ENCODE measurements around the gene SLC27A4.

SLC27A4 gene

GRCh38 chr9:128365525-128365924 lies 25.2 kb downstream of the SLC27A4 start:
- DNase-seq (ENCODE audit: low read depth) = no peak

- DNase-seq (ENCODE audit: low read depth) = no peak
Measured at GRCh38 chr9:128369024-128369706, 28.8 kb downstream of the SLC27A4 start.

- no peak for DNase-seq (ENCODE audit: low read depth)
Measured at GRCh38 chr9:128370367-128370751, 30.0 kb downstream of the SLC27A4 start.

- peak; percentile 95 for DNase-seq (ENCODE audit: low read depth)
Measured at GRCh38 chr9:128370752-128371629, 30.7 kb downstream of the SLC27A4 start, which contains the start of gene URM1. TSS of gene URM1 (plus strand) at chr9:128371374. CDS start at chr9:128371381, 7 bp downstream.

- DNase-seq (ENCODE audit: low read depth) = no peak
Measured at GRCh38 chr9:128371630-128372117, 31.3 kb downstream of the SLC27A4 start.

GRCh38 chr9:128372188-128372641 lies 31.9 kb downstream of the SLC27A4 start:
- peak; percentile 46 for DNase-seq (ENCODE audit: low read depth)

GRCh38 chr9:128372784-128373183 lies 32.5 kb downstream of the SLC27A4 start:
- DNase-seq (ENCODE audit: low read depth) = no peak

- no peak for DNase-seq (ENCODE audit: low read depth)
Measured at GRCh38 chr9:128374221-128374675, 33.9 kb downstream of the SLC27A4 start.

- no peak for DNase-seq (ENCODE audit: low read depth)
Measured at GRCh38 chr9:128375865-128376264, 35.5 kb downstream of the SLC27A4 start.

- no peak for DNase-seq (ENCODE audit: low read depth)
Measured at GRCh38 chr9:128382261-128382660, 41.9 kb downstream of the SLC27A4 start.

GRCh38 chr9:128383007-128383753 lies 42.9 kb downstream of the SLC27A4 start:
- DNase-seq (ENCODE audit: low read depth) = no peak

GRCh38 chr9:128383791-128384190 lies 43.5 kb downstream of the SLC27A4 start:
- DNase-seq (ENCODE audit: low read depth) = no peak

- DNase-seq (ENCODE audit: low read depth) = no peak
Measured at GRCh38 chr9:128384801-128385495, 44.6 kb downstream of the SLC27A4 start.

GRCh38 chr9:128385496-128386460 lies 45.5 kb downstream of the SLC27A4 start:
- no peak for DNase-seq (ENCODE audit: low read depth)

GRCh38 chr9:128388150-128388549 lies 47.8 kb downstream of the SLC27A4 start:
- DNase-seq (ENCODE audit: low read depth) = no peak

GRCh38 chr9:128389395-128390149 lies 49.2 kb downstream of the SLC27A4 start:
- DNase-seq (ENCODE audit: low read depth) = no peak

GRCh38 chr9:128390150-128390812 lies 50.0 kb downstream of the SLC27A4 start:
- no peak for DNase-seq (ENCODE audit: low read depth)

- DNase-seq (ENCODE audit: low read depth) = no peak
Measured at GRCh38 chr9:128390813-128391711, 50.7 kb downstream of the SLC27A4 start.

All from fibroblast of gingiva (primary cell).